Esophagus muscularis mucosa (tissue), 4 donors: Measurements from ENCODE around the gene TP53I3. TPM values are rescaled to one million over a fixed set of nuclear protein-coding genes. Genes with fewer than 3 reads are reported as not detected.
A peak's percentile ranks its signal among the peaks of the same experiment; 100 is the strongest.

Source experiments
- DNase-seq: peaks from one replicate; pipeline ENCODE4 v3.0.0-alpha.2; 2017; ENCODE audit errors: extremely low spot score
- H3K27ac ChIP-seq, 4 donors: fragments of 200-600 bp; sonication (generic); replicated peaks in 1 of 4; 1 replicate in 3 of 4; 2 replicates in 1 of 4; pipeline ENCODE4 v1.5.1; 2016 to 2019; ENCODE audit warnings: mild to moderate bottlenecking in 1 of 4
- H3K27me3 ChIP-seq, 4 donors: fragments of 200-600 bp; sonication (generic); one replicate each; pipeline versions ENCODE4 v1.5.1 to v1.6.0; 2016 to 2019
- H3K36me3 ChIP-seq, 4 donors: fragments of 200-600 bp; sonication (generic); one replicate each; pipeline ENCODE4 v1.5.1; 2016 to 2019
- H3K4me1 ChIP-seq, 4 donors: fragments of 200-600 bp; sonication (generic); one replicate each; pipeline ENCODE4 v1.5.1; 2016 to 2019
- H3K4me3 ChIP-seq, 4 donors: fragments of 200-600 bp; sonication (generic); 1 replicate in 2 of 4; 2 replicates in 2 of 4; pipeline ENCODE4 v1.5.1; 2016 to 2019; ENCODE audit warnings: mild to moderate bottlenecking in 4 of 4, moderate library complexity in 1 of 4
- H3K9me3 ChIP-seq, 4 donors: fragments of 200-600 bp; sonication (generic); 1 replicate in 3 of 4; 2 replicates in 1 of 4; pipeline ENCODE4 v1.5.1; 2016 to 2019
- EP300 ChIP-seq: sonication (generic); formaldehyde crosslinking; IDR thresholded peaks from one replicate; pipeline ENCODE4 v1.6.1; 2017; ENCODE audit warnings: antibody characterized with exemption
- POLR2A ChIP-seq: fragments of 450-650 bp; IDR thresholded peaks from one replicate; pipeline ENCODE4 v1.6.1; 2017; ENCODE audit warnings: antibody characterized with exemption, moderate library complexity, mild to moderate bottlenecking, low read depth
- POLR2AphosphoS5 ChIP-seq, 2 donors: sonication (generic); formaldehyde crosslinking; IDR thresholded peaks; one replicate each; pipeline ENCODE4 v1.6.1; 2017; ENCODE audit warnings: antibody characterized with exemption in 2 of 2
- WGBS: methylation state at CpG from one replicate; pipeline ENCODE4 v1.1.5; 2018; 5-methylcytosine and 5-hydroxymethylcytosine counted together
- intact Hi-C: fragments of 100-400 bp; cut with DNase I; formaldehyde crosslinking; loops from one replicate; pipeline ENCODE4 v1.15.1; 2023
- total RNA-seq, 4 donors: library from RNA; depleted of rRNA; stranded (reverse); fragments of >200 nt; gene quantifications; one replicate each; pipeline versions ENCODE4 v1.1.0 to v1.2.1, GENCODE V29; 2016
- TF ChIP-seq, protein P1 (sequence below), 3 experiments: fragments of 200-600 bp in 2 of 3; fragments of 450-650 bp in 1 of 3; sonication (generic) in 2 of 3; IDR thresholded peaks; one replicate each; pipeline ENCODE4 v1.5.1; 2017 to 2019; ENCODE audit warnings: antibody characterized with exemption in 3 of 3, mild to moderate bottlenecking in 2 of 3, moderate library complexity in 1 of 3

TP53I3 gene
- total RNA-seq, 4 donors from 2014 or later, result 5.3 to 11.3 (median 9.6) TPM

- TF ChIP-seq POLR2AphosphoS5 (IDR thresholded peaks at IDR 0.05), result peak; percentile 77 to 89
- no peak for TF ChIP-seq EP300
- peak; percentile 46 for TF ChIP-seq POLR2A
- TF ChIP-seq, protein P1, sequence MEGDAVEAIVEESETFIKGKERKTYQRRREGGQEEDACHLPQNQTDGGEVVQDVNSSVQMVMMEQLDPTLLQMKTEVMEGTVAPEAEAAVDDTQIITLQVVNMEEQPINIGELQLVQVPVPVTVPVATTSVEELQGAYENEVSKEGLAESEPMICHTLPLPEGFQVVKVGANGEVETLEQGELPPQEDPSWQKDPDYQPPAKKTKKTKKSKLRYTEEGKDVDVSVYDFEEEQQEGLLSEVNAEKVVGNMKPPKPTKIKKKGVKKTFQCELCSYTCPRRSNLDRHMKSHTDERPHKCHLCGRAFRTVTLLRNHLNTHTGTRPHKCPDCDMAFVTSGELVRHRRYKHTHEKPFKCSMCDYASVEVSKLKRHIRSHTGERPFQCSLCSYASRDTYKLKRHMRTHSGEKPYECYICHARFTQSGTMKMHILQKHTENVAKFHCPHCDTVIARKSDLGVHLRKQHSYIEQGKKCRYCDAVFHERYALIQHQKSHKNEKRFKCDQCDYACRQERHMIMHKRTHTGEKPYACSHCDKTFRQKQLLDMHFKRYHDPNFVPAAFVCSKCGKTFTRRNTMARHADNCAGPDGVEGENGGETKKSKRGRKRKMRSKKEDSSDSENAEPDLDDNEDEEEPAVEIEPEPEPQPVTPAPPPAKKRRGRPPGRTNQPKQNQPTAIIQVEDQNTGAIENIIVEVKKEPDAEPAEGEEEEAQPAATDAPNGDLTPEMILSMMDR (IDR thresholded peaks at IDR 0.05), result no peak
- no peaks in the 10 kb centered on the region for H3K9me3 ChIP-seq
- H3K27me3 ChIP-seq, result no peaks in the 10 kb centered on the region
- WGBS, result no CpG with 5 or more reads among the region's 103 CpGs
- H3K4me1 ChIP-seq, result peaks cover 19 to 27% (median 20%) of the 10 kb centered on the region in 4 donors
- peak within 1 kb of the TSS; percentile 92 to 96 (median 94) for H3K27ac ChIP-seq
- DNase-seq, result no peak
- H3K36me3 ChIP-seq, result peaks cover 0 to 3% (median 0%) of the 10 kb centered on the region in 4 donors
- intact Hi-C loops, result no loop called here
- H3K4me3 ChIP-seq, result peak within 1 kb of the TSS; percentile 75 to 85 (median 80)
Observed at GRCh38 chr2:24123195-24123921, 38.7 kb upstream of the TP53I3 start, which contains the start of the genes FAM228B and PFN4. Gene FAM228B (plus strand): TSS chr2:24123469. CDS start chr2:24124362, 893 bp downstream. Gene PFN4 (minus strand): TSS chr2:24123334. CDS start chr2:24122535, 799 bp downstream.

DNA sequence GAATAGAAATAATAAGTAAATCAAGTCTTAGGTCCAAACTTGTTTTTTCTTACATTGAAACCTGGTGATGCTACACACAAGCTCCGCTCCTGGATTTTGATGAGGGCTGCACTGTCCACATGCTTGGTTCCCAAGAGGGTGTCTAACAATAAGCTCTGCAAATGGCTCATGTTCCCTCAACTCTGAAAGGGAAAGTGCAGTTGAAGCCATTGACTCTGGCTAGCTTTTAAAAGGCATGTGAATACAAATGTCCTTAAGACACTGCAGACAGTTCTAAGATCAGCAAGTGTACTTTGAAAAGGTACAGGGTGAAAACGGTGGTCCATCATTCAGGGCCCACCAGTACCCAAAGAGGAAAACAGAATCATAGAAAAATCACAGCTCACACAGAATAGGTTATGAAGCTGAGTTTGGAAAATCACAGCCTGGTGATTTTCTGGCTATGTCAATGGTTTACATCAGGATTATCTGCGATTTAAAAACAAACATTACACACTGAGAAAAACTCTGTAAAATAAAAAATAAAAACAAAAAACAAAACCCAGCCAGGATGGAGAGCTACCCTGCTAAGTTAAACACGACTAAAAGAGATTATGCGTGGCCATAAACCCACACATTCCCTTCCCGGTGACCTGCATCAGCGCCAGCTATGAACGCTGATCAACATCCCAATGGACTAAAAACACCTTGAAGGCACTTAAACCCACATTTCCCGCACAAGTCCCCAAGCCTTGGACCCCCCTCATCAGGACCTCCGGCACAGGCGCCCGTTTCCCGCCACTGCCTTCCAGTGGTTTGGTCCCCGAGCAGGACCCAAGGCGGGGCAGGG lies 37.9 kb upstream of the TP53I3 start:
- Histone ChIP-seq H3K4me3 (peak overlapping the region; percentile 75 to 85 (median 80)), H3K9me3 (no peaks in the 10 kb centered on the region), H3K4me1 (peaks cover 19 to 27% (median 20%) of the 10 kb centered on the region in 4 donors), H3K27ac (peak overlapping the region; percentile 92 to 96 (median 94)), H3K27me3 (no peaks in the 10 kb centered on the region), H3K36me3 (peaks cover 0 to 3% (median 0%) of the 10 kb centered on the region in 4 donors)
- DNase-seq, result no peak
- TF ChIP-seq POLR2AphosphoS5 (IDR thresholded peaks at IDR 0.05), result no peak
- TF ChIP-seq EP300, result no peak
- TF ChIP-seq, protein P1 (IDR thresholded peaks at IDR 0.05), result no peak
- TF ChIP-seq POLR2A, result no peak
- intact Hi-C loops, result no loop called here
- WGBS, result 11% methylated on average over 14 of the region's 15 CpGs

DNA sequence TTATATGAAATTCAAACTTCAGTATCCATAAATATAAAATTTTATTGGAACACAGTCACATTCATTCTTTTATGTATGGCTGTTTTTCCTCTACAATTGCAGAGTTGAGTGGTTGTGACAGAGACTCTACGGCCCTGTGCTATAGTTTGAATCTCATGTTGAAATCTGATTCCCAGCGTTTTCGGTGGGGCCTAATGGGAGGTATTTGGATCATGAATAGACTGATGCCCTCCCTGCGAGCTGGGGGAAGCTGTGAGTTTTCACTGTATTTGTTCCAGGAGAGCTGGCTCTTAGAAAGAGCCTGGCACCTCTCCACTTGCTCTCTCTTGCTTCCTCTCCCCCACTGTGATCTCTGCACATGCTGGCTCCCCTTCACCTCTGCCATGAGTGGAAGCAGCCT lies 36.8 kb upstream of the TP53I3 start:
- H3K36me3 ChIP-seq, result peaks cover 0 to 3% (median 0%) of the 10 kb centered on the region in 4 donors
- H3K27me3 ChIP-seq, result no peaks in the 10 kb centered on the region
- peaks cover 19 to 27% (median 20%) of the 10 kb centered on the region in 4 donors for H3K4me1 ChIP-seq
- 81% methylated on average over 4 of the region's 4 CpGs for WGBS
- no peak for DNase-seq
- no peaks in the 10 kb centered on the region for H3K9me3 ChIP-seq
- TF ChIP-seq POLR2A, result no peak
- TF ChIP-seq, protein P1 (IDR thresholded peaks at IDR 0.05), result no peak
- TF ChIP-seq EP300, result no peak
- no peak for TF ChIP-seq POLR2AphosphoS5 (IDR thresholded peaks at IDR 0.05)
- H3K4me3 ChIP-seq, result no peak overlapping the region
- H3K27ac ChIP-seq, result no peak overlapping the region
- intact Hi-C loops, result no loop called here

DNA sequence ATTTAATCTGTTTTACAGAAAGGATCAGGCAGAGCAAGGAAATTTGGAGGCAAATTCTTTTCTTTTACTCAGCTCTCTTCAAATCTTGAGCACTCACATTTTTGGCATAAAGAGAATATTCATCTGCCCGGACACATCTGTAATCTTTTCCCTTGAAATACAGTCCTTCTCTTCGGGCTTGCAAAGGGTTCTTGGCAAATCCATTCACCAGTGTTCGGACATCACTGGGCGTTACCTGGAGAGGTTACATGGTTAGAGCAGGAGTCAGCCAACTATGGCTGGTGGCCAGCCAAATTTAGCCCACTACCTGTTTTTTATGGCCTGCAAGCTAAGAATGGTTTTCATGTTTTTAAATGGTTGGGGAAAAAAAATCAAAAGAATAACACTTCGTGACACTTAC lies 36.4 kb upstream of the TP53I3 start:
- H3K4me1 ChIP-seq, result peaks cover 19 to 27% (median 20%) of the 10 kb centered on the region in 4 donors
- TF ChIP-seq POLR2AphosphoS5 (IDR thresholded peaks at IDR 0.05) (no peak), POLR2A (no peak), EP300 (no peak)
- TF ChIP-seq, protein P1 (IDR thresholded peaks at IDR 0.05), result no peak
- H3K27ac ChIP-seq, result no peak overlapping the region
- 69% methylated on average over 5 of the region's 5 CpGs for WGBS
- H3K27me3 ChIP-seq, result no peaks in the 10 kb centered on the region
- intact Hi-C loops, result no loop called here
- H3K9me3 ChIP-seq, result no peaks in the 10 kb centered on the region
- DNase-seq, result no peak
- peaks cover 0 to 3% (median 0%) of the 10 kb centered on the region in 4 donors for H3K36me3 ChIP-seq
- no peak overlapping the region for H3K4me3 ChIP-seq
